Frontal cortex (tissue), 4 donors: ENCODE data around the gene GMCL1. TPM values are rescaled to one million over a fixed set of nuclear protein-coding genes. Genes with fewer than 3 reads are reported as not detected.

Experiments
- DNase-seq, 2 donors: peaks; one replicate each; pipeline ENCODE4 v3.0.0; 2012; ENCODE audit warnings: low spot score in 2 of 2
- FAIRE-seq: peaks from 2 replicates; lab custom pipeline; 2012; peaks lifted over from hg19 to GRCh38; lab: Jason Lieb, UNC
- small RNA-seq: library from RNA; depleted of rRNA; stranded (forward); fragments of <200 nt; gene quantifications from one replicate; pipeline ENCODE3, GENCODE V24; 2014
- total RNA-seq: library from RNA; depleted of rRNA; stranded (reverse); fragments of >200 nt; gene quantifications from one replicate; pipeline ENCODE4 v1.2.3, GENCODE V29; 2014
- donor health status: control.
- donor health status: control.
- donor health status: control.

Gene GMCL1
- total RNA-seq, 1 donor from 2014 or later: 13.5 TPM

DNA sequence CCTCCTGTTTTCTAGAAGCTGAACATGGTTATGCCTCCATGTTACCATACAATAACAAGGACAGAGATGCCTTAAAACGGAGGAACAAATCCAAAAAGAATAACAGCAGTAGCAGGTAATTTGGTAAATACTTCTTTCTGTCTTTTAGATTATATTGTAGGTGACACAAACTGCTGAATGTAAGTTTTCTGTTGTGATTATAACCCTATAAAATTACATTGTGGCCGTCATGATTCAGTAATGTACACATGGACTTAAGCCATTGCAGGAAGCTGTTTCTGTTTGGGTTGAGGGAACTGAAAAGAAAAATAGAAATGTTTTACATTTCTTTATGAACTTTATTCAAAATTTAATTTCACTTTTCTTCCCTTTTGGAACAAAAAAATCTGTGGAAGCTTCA lies 86.6 kb downstream of the GMCL1 start:
- FAIRE-seq: no peak

DNA sequence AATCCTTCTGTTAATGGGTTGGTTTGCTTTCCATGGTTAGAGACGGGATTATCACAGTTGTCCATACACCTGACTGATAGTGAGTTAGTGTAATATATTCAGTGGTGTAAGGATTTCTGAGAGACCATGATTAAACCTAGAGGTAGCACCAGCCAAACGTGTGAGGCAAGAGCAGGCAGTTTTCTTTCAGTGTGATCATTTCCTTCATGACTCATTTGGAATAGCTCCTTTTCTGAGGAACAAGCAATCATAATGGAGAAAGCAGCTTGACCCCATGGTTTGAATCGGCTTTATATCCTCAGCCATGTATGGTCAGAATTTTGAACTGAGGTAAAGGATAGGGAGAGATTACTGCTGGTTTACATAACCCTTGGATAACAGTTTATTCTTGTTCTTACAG lies 88.4 kb downstream of the GMCL1 start:
- DNase-seq (peak in 1 of 2 donors; percentile 33), FAIRE-seq (no peak)

More for the DNA sequence above, 86.6 kb downstream of the GMCL1 start:
- DNase-seq: no peak

DNA sequence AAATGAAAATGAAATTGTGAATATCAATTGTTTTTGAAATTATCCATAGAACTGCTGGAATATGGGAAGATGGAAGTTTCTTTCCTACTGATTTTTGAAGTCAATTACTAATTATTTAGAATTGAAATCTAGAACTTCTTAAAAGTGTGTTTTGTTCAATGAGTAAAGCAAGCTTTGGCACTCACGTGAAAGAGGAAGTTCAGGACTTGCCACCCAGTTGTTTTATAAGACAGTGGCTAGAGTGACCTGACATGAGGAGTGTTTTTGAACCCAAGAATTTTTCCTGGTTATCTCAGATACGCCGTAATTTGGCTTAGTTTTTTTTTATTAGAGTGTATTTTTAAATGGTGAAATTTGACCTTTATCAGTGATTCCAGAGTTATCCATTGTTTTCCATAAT lies 88.9 kb downstream of the GMCL1 start:
- no peak for DNase-seq
- FAIRE-seq: no peak

DNA sequence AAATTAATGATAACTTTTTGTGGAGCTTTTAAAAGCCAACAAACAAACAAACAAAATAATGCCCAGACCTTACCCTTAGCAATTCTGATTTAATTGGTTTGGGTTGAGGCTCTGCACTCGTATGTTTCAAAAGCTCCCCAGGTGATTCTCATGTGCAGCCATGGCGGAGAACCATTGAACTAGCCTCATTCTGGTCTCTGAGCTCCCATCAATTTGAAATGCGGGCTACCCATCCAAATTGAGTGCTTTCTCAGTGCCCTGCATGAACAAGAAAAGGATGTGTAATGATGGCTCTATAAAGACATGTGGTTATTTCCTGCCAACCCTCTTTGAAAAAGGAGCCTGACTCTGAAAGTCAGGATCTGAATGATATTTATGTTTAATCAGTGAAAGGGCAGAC lies 93.7 kb downstream of the GMCL1 start:
- DNase-seq (no peak), FAIRE-seq (no peak)

DNA sequence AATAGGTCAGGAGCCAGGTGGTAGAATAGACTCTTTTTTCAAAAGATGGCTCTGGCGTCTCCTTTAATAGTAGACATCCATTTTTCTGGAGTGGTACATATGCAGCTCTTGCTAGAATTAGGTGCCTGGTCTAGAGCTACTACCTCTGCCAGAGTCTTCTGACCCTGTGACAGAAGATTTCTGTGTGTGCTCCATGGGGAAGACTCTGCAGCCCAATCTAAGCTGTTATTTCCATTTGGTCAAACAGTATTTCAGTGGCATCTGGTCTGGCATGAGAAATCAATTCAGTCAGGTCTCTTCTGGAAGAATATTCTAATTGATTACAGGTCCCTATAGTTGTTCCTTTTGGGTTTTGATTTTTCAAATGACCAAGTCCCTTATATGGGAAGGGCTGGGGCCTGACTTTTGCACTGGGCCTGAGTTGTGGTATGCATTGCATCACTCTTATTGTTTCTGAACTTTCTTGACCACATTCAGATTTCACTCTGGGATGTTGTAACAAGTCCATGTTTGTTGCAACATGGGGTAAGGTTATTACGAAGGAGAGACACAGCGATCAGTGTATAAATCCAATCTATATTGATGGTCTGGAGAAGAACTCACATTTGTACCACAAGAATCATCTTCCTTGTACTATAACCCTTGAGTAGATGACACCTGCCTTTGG lies 97.5 kb downstream of the GMCL1 start:
- FAIRE-seq (no peak), DNase-seq (no peak)

Small RNA genes lying within 50 kb of the gene (small RNA-seq; reads per million reads assigned to genes)
- not detected for gene RPL23AP92

Other genes starting within 250 kb of the GMCL1 start
- gene AAK1, start 185.9 kb upstream of the GMCL1 start, total RNA-seq: 31.4 TPM
- 2.4 TPM for gene ANXA4, start 87.5 kb upstream of the GMCL1 start, total RNA-seq
- 45.7 TPM for gene SNRNP27, start 64.3 kb downstream of the GMCL1 start, total RNA-seq
- 12.2 TPM for gene MXD1, start 85.4 kb downstream of the GMCL1 start, total RNA-seq
- gene ASPRV1, start 132.0 kb downstream of the GMCL1 start, total RNA-seq: 2.0 TPM